Neuron (in vitro differentiated cells): ENCODE measurements around the gene ESR1.

Source experiments
- H2AFZ ChIP-seq: one replicate; pipeline ENCODE4 v1.6.1; 2013; ENCODE audit warnings: low read depth, mild to moderate bottlenecking, inconsistent platforms, low read length, moderate library complexity
- H3K27me3 ChIP-seq: one replicate; pipeline ENCODE4 v1.6.1; 2013; ENCODE audit warnings: low read length; ENCODE audit not compliant: insufficient read depth
- H3K36me3 ChIP-seq: one replicate; pipeline ENCODE4 v1.6.1; 2013; ENCODE audit warnings: low read length; ENCODE audit not compliant: insufficient read depth
- H3K4me1 ChIP-seq: one replicate; pipeline ENCODE4 v1.6.1; 2013; ENCODE audit warnings: low read length; ENCODE audit not compliant: insufficient read depth
- H3K4me3 ChIP-seq: 2 replicates; pipeline ENCODE4 v1.5.1; 2013; ENCODE audit warnings: mild to moderate bottlenecking, low read length, moderate library complexity
- H3K9me3 ChIP-seq: one replicate; pipeline ENCODE4 v1.6.1; 2013; ENCODE audit warnings: low read length

Gene ESR1

GRCh38 chr6:151807513-151808370 is at the start of gene ESR1:
ESR1 (plus strand) TSS chr6:151807682; CDS start chr6:151807913, 231 bp downstream.
- peaks cover 76% of the 10 kb centered on the region for H3K27me3 ChIP-seq
- H2AFZ ChIP-seq, result no peak within 1 kb of the TSS
- no peak within 1 kb of the TSS for H3K4me3 ChIP-seq

GRCh38 chr6:151760486-151760885 is 47.0 kb upstream of the ESR1 start:
- Histone ChIP-seq H2AFZ (no peak overlapping the region), H3K4me3 (no peak overlapping the region), H3K36me3 (no peaks in the 10 kb centered on the region), H3K4me1 (no peaks in the 10 kb centered on the region), H3K27me3 (no peaks in the 10 kb centered on the region), H3K9me3 (no peaks in the 10 kb centered on the region)

More at GRCh38 chr6:151807513-151808370, at the start of gene ESR1:
- Histone ChIP-seq H3K4me1 (no peaks in the 10 kb centered on the region), H3K9me3 (no peaks in the 10 kb centered on the region), H3K36me3 (no peaks in the 10 kb centered on the region)

- H3K4me1 ChIP-seq, result peaks cover 3% of the 10 kb centered on the region
These were observed 45.6 kb upstream of the ESR1 start for GRCh38 chr6:151761851-151762250.

DNA sequence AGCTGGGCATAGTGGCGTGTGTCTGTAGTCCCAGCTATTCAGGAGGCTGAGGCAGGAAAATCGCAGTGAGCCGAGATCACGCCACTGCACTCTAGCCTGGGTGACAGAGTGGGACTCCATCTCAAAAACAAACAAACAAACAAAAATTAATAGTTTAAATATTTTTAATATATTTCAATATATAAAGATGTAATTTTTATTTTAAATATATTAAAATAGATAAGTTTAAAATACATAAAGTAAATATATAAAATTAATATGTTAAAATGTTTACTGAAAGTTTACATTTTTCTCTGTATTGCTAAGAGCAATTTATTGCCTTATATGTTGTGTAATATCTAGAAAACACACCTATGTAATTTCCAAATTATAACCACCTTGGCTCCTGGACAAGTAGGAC is 44.7 kb upstream of the ESR1 start:
- Histone ChIP-seq H3K27me3 (no peaks in the 10 kb centered on the region), H3K4me1 (peaks cover 3% of the 10 kb centered on the region), H2AFZ (no peak overlapping the region), H3K9me3 (no peaks in the 10 kb centered on the region), H3K4me3 (no peak overlapping the region), H3K36me3 (no peaks in the 10 kb centered on the region)

More at GRCh38 chr6:151761851-151762250, 45.6 kb upstream of the ESR1 start:
- no peaks in the 10 kb centered on the region for H3K27me3 ChIP-seq
- H3K9me3 ChIP-seq, result no peaks in the 10 kb centered on the region
- no peak overlapping the region for H3K4me3 ChIP-seq
- H3K36me3 ChIP-seq, result no peaks in the 10 kb centered on the region
- H2AFZ ChIP-seq, result no peak overlapping the region

DNA sequence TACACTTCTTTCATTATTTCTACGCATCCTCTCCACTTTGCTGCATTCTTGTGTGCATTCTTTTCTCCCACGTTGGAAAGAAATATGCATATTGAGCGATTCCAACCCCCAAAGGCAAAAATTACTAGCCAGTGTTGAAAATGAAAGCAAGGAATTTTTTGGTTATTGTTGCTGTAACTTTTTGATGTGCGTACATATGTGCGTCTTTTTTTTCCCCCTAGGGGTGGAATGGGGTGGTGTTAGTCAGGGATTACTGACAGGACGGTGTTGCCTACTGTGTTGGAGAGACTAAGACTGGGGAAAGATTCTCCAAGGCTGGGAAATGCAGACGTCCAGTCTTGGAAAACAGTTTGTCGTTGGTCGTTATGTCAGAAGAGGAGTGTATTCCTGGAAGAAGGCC is 44.2 kb upstream of the ESR1 start:
- H3K27me3 ChIP-seq, result no peaks in the 10 kb centered on the region
- H2AFZ ChIP-seq, result no peak overlapping the region
- no peak overlapping the region for H3K4me3 ChIP-seq
- no peaks in the 10 kb centered on the region for H3K36me3 ChIP-seq
- H3K9me3 ChIP-seq, result no peaks in the 10 kb centered on the region
- H3K4me1 ChIP-seq, result peaks cover 3% of the 10 kb centered on the region

DNA sequence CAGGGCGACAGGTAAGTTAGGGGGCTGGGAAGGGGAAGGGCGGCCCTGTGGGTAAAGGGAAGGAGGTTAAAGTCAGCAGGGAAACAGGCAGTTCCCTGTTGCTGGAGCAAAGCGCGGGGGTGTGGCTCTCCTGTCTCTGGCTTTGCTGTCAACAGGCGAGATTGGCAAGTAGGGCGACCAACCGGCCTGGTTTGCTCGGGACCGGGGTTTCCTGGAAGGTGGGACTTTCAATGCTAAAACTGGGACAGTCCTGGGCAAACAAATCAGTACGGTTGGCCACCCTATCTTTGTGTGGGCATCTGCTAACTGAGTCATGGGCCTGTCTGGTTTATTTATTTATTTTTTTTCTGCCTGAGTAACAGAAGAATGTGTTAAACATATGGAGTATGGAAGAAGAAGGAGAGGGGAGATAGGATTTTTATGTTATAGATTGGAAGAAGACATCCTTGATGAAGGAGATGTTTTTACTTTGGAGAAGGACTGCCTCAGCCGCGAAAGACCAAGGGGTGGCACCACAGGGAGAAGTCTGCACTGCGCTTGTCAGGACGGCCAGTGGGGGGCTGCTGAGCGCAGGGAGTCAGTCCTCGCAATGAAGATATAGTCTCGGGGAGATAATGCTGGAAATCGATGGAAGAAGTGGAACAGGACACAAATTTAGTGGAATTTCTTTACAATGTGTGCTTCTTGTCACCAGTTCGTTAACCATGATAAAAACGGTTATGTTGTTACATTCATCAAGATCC is 43.4 kb upstream of the ESR1 start:
- Histone ChIP-seq H3K9me3 (no peaks in the 10 kb centered on the region), H3K4me1 (peaks cover 3% of the 10 kb centered on the region), H3K4me3 (no peak overlapping the region), H2AFZ (no peak overlapping the region), H3K36me3 (no peaks in the 10 kb centered on the region), H3K27me3 (no peaks in the 10 kb centered on the region)

- no peaks in the 10 kb centered on the region for H3K36me3 ChIP-seq
- H2AFZ ChIP-seq, result peak overlapping the region; percentile 70
- H3K4me1 ChIP-seq, result peaks cover 3% of the 10 kb centered on the region
- H3K9me3 ChIP-seq, result no peaks in the 10 kb centered on the region
- H3K27me3 ChIP-seq, result no peaks in the 10 kb centered on the region
- H3K4me3 ChIP-seq, result no peak overlapping the region
These were observed 42.0 kb upstream of the ESR1 start for GRCh38 chr6:151765444-151765886.

DNA sequence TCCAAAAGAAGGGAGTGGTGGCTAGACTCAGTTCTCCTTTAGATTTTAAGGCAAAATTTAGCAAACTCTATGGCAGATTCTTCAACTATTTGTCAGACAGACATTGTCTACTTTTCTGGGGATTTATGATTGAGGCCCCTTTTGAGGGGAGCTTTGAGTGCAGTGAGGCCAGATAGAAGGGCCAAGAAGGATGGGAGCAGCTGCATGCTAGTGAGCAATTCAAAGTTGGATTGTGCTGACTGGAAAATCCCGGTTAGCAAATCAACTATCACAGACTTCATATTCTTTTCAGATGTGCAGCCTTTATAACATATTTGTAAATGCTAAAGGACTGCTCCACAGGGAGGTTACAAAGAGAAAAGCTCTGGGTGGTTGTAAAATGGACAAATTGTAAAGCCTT is 35.0 kb upstream of the ESR1 start:
- H3K9me3 ChIP-seq, result no peaks in the 10 kb centered on the region
- no peaks in the 10 kb centered on the region for H3K36me3 ChIP-seq
- H3K4me3 ChIP-seq, result no peak overlapping the region
- no peaks in the 10 kb centered on the region for H3K27me3 ChIP-seq
- H3K4me1 ChIP-seq, result no peaks in the 10 kb centered on the region
- no peak overlapping the region for H2AFZ ChIP-seq

DNA sequence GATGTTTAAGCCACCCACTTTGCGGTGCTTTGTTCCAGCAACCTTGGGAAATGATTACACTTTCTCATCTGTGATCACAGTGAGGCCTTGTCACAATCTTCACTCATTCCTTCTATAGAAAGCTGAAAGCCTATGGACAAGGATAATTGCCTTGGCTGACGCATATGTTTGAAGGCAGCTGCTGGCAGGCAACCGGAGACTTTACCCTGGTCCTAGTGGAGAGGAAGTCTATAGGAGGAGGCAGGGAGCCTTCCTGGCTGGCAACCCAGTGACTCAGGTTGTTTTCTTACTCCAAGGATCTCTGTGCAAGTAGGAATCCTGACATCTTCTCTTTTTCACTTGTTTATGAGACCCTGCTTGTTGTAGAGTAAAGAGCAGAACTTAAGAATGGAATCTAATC is 34.1 kb upstream of the ESR1 start:
- no peak overlapping the region for H3K4me3 ChIP-seq
- H3K27me3 ChIP-seq, result no peaks in the 10 kb centered on the region
- H2AFZ ChIP-seq, result no peak overlapping the region
- H3K36me3 ChIP-seq, result no peaks in the 10 kb centered on the region
- no peaks in the 10 kb centered on the region for H3K9me3 ChIP-seq
- no peaks in the 10 kb centered on the region for H3K4me1 ChIP-seq

GRCh38 chr6:151782560-151782959 is 24.9 kb upstream of the ESR1 start:
- Histone ChIP-seq H3K9me3 (no peaks in the 10 kb centered on the region), H3K36me3 (no peaks in the 10 kb centered on the region), H3K4me3 (no peak overlapping the region), H3K4me1 (no peaks in the 10 kb centered on the region), H2AFZ (no peak overlapping the region), H3K27me3 (no peaks in the 10 kb centered on the region)

DNA sequence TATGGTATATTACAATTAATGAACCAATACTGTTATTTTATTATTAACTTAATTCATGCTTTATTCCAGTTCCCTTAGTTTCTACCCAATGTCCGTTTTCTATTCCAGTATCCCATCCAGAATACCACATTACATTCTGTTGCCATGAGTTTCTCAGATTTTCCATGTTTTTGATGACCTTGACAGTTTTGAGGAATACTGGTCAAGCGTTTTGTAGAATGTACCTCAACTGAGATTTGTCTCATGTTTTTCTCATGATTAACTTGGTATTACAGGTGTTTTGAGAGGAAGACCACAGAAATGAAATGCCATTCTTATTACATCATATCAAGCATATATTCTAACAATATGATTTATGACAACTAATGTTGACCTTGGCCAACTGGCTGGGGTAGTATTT is 23.8 kb upstream of the ESR1 start:
- Histone ChIP-seq H3K36me3 (no peaks in the 10 kb centered on the region), H3K9me3 (no peaks in the 10 kb centered on the region), H2AFZ (no peak overlapping the region), H3K4me1 (no peaks in the 10 kb centered on the region), H3K4me3 (no peak overlapping the region), H3K27me3 (no peaks in the 10 kb centered on the region)

- Histone ChIP-seq H2AFZ (no peak overlapping the region), H3K36me3 (no peaks in the 10 kb centered on the region)
These were observed 22.9 kb upstream of the ESR1 start for GRCh38 chr6:151784441-151785214.

More at GRCh38 chr6:151784441-151785214, 22.9 kb upstream of the ESR1 start:
- Histone ChIP-seq H3K4me3 (no peak overlapping the region), H3K4me1 (no peaks in the 10 kb centered on the region), H3K27me3 (no peaks in the 10 kb centered on the region), H3K9me3 (no peaks in the 10 kb centered on the region)
